Lung microvascular endothelial cell (primary cell): Measurements from ENCODE around the gene LMOD2. TPM values are rescaled to one million over a fixed set of nuclear protein-coding genes. Genes with fewer than 3 reads are reported as not detected.

Experiments used
- total RNA-seq: library from RNA; depleted of rRNA; stranded (reverse); fragments of >200 nt; gene quantifications from 2 replicates; pipeline ENCODE4 v1.2.1, GENCODE V29; 2014

LMOD2 gene
- total RNA-seq, 1 donor from 2014 or later = not detected

Other genes with a start within 250 kb of the LMOD2 start
- under 0.01 and 0.20 TPM in 2 replicates for gene IQUB, start 121.3 kb upstream of the LMOD2 start, total RNA-seq
- 25.7 and 40.5 TPM in 2 replicates for gene NDUFA5, start 98.0 kb upstream of the LMOD2 start, total RNA-seq
- not detected in 2 replicates for gene ASB15, start 54.0 kb upstream of the LMOD2 start, total RNA-seq
- 8.5 and 10.1 TPM in 2 replicates for gene WASL, start 93.1 kb downstream of the LMOD2 start, total RNA-seq
- gene HYAL4, start 189.3 kb downstream of the LMOD2 start, total RNA-seq = 0.20 and 0.44 TPM in 2 replicates